K562 (cell line): ENCODE data around the gene PRKAR1B. TPM values are rescaled to one million over a fixed set of nuclear protein-coding genes. Genes with fewer than 3 reads are reported as not detected.
A peak's percentile ranks its signal among the peaks of the same experiment; 100 is the strongest.

ENCODE experiments used
- ATF3 ChIP-seq, 2 experiments: fragments of 450-650 bp in 1 of 2; sonication (generic) in 1 of 2; formaldehyde crosslinking in 1 of 2; IDR thresholded peaks in 1 of 2; conservative IDR thresholded peaks in 1 of 2; 2 replicates each; pipeline versions ENCODE4 v1.6.1 to v1.8.1; 2016 to 2023; ENCODE audit warnings: mild to moderate bottlenecking in 2 of 2, moderate library complexity in 2 of 2, inconsistent platforms in 1 of 2, missing genetic modification reagents in 1 of 2
- BRCA1 ChIP-seq, 2 experiments: fragments of 450-650 bp in 1 of 2; sonication (generic) in 1 of 2; formaldehyde crosslinking in 1 of 2; IDR thresholded peaks; 2 replicates each; pipeline versions ENCODE4 v1.5.0 to v1.6.1; 2017 to 2020; ENCODE audit warnings: mild to moderate bottlenecking in 1 of 2, missing genetic modification reagents in 1 of 2
- CTBP1 ChIP-seq: fragments of 450-650 bp; IDR thresholded peaks from 2 replicates; pipeline ENCODE4 v1.6.1; 2016; ENCODE audit warnings: borderline replicate concordance
- E4F1 ChIP-seq: fragments of 250-450 bp; sonication (Bioruptor Pico); IDR thresholded peaks from 2 replicates; pipeline ENCODE4 v1.5.0; 2021; ENCODE audit warnings: mild to moderate bottlenecking, borderline replicate concordance
- ETV1 ChIP-seq: fragments of 450-650 bp; conservative IDR thresholded peaks from 2 replicates; pipeline ENCODE4 v1.6.1; 2016; ENCODE audit warnings: missing genetic modification characterization, control low read depth, low read depth, missing compliant biosample characterization
- NFIC ChIP-seq: fragments of 450-650 bp; IDR thresholded peaks from 2 replicates; pipeline ENCODE4 v1.6.1; 2017; ENCODE audit warnings: mild to moderate bottlenecking, inconsistent platforms
- RBM39 ChIP-seq: fragments of 200-400 bp; formaldehyde crosslinking; optimal IDR thresholded peaks from 2 replicates; pipeline ENCODE3; 2018; ENCODE audit warnings: low read depth, low read length
- SP1 ChIP-seq: sonication (generic); formaldehyde crosslinking; IDR thresholded peaks from 2 replicates; pipeline ENCODE4 v1.8.1; 2022; ENCODE audit warnings: mild to moderate bottlenecking, missing genetic modification reagents
- TAF9B ChIP-seq: fragments of 450-650 bp; IDR thresholded peaks from 2 replicates; pipeline ENCODE4 v1.6.1; 2018; ENCODE audit warnings: mild to moderate bottlenecking; ENCODE audit not compliant: partially characterized antibody
- ZBTB40 ChIP-seq, 2 experiments: fragments of 450-650 bp in 1 of 2; sonication (generic) in 1 of 2; formaldehyde crosslinking in 1 of 2; IDR thresholded peaks; 2 replicates each; pipeline versions ENCODE4 v1.7.1 to v1.9.0; 2016 to 2022; ENCODE audit warnings: inconsistent platforms in 1 of 2, mild to moderate bottlenecking in 1 of 2, missing genetic modification reagents in 1 of 2
- ZKSCAN8 ChIP-seq: fragments of 200-800 bp; sonication (Bioruptor generic); IDR thresholded peaks from 2 replicates; pipeline ENCODE4 v1.6.1; 2016; ENCODE audit warnings: missing genetic modification characterization, missing compliant biosample characterization
- ZNF124 ChIP-seq: sonication (generic); formaldehyde crosslinking; IDR thresholded peaks from 2 replicates; pipeline ENCODE4 v1.8.1; 2022; ENCODE audit warnings: missing genetic modification reagents
- ZNF263 ChIP-seq: sonication (generic); formaldehyde crosslinking; IDR thresholded peaks from 2 replicates; pipeline ENCODE4 v1.8.0; 2022; ENCODE audit warnings: mild to moderate bottlenecking, missing genetic modification reagents, borderline replicate concordance
- ZNF347 ChIP-seq: fragments of 450-650 bp; formaldehyde crosslinking; IDR thresholded peaks from 2 replicates; pipeline ENCODE4 v1.4.0; 2020; ENCODE audit warnings: low read depth, mild to moderate bottlenecking, moderate library complexity
- polyA plus RNA-seq, 8 experiments: library from polyadenylated mRNA; depleted of rRNA in 4 of 8; stranded (reverse) in 5 of 8; unstranded in 3 of 8; fragments of >200 nt; fragmentation: Nextera tagmentation in 2 of 8; fragmentation: Illumina TruSeq in 1 of 8; extraction: Ambion mirVana in 2 of 8; extraction: Trizol in 1 of 8; gene quantifications; 2 replicates each; pipeline versions ENCODE4 v1.2.1 to v1.2.3, GENCODE V29; 2011 to 2014; ENCODE audit warnings: inconsistent platforms in 1 of 8, missing spikeins in 1 of 8
- total RNA-seq, 7 experiments: library from RNA; depleted of rRNA in 6 of 7; stranded (reverse); fragments of >200 nt in 6 of 7; fragmentation: Illumina TruSeq in 2 of 7; extraction: Trizol in 2 of 7; gene quantifications; 2 replicates each; pipeline versions ENCODE4 v1.2.1 to v1.2.3, GENCODE V29; 2011 to 2021; ENCODE audit warnings: low replicate concordance in 1 of 7

Gene PRKAR1B
- total and polyA plus RNA-seq, 9 of the 15 experiments (the other 6 are each of a cell fraction or from before 2014, with no cell fraction given) = 0.99 to 30.5 (median 12.7) TPM

GRCh38 chr7:603152-603951, 123.7 kb downstream of the PRKAR1B start (continued):
- TF ChIP-seq ZBTB40 (IDR thresholded peaks at IDR 0.05) (peak; percentile 36; the same call in 1 of the 2 replicates), ZBTB40 (CRISPR knock-in tag; IDR thresholded peaks at IDR 0.05) (no peak), ZKSCAN8 (CRISPR knock-in tag) (no peak), CTBP1 (no peak), BRCA1 (IDR thresholded peaks at IDR 0.05) (no peak), BRCA1 (CRISPR knock-in tag; IDR thresholded peaks at IDR 0.05) (no peak), TAF9B (peak; percentile 42), ATF3 (IDR thresholded peaks at IDR 0.05) (no peak), ATF3 (CRISPR knock-in tag; conservative IDR thresholded peaks at IDR 0.05) (no peak), NFIC (peak; percentile 56), ZNF124 (CRISPR knock-in tag) (no peak), ZNF263 (CRISPR knock-in tag) (no peak), RBM39 (no peak), ZNF347 (CRISPR knock-in tag) (no peak), SP1 (CRISPR knock-in tag) (no peak), E4F1 (CRISPR knock-in tag) (no peak), ETV1 (tag) (no peak; the same call in 1 of the 2 replicates)
